GM23248 (cell line): ENCODE results near the gene SNF8. TPM values are rescaled to one million over a fixed set of nuclear protein-coding genes. Genes with fewer than 3 reads are reported as not detected.

ENCODE experiments used
- DNase-seq: peaks from one replicate; pipeline ENCODE4 v3.0.0-alpha.2; 2015
- H2AFZ ChIP-seq: fragments of 200-600 bp; sonication (generic); 2 replicates; pipeline ENCODE4 v1.6.1; 2016; ENCODE audit warnings: antibody characterized with exemption
- H3F3A ChIP-seq: fragments of 200-600 bp; sonication (generic); 2 replicates; pipeline ENCODE4 v1.6.1; 2016; ENCODE audit warnings: mild to moderate bottlenecking, antibody characterized with exemption, mixed run types; ENCODE audit not compliant: insufficient read depth
- H3K27ac ChIP-seq: fragments of 200-600 bp; sonication (generic); 2 replicates; pipeline ENCODE4 v1.5.1; 2016; ENCODE audit warnings: mild to moderate bottlenecking
- H3K27me3 ChIP-seq: fragments of 200-600 bp; sonication (generic); replicated peaks from 2 replicates; pipeline ENCODE4 v1.6.1; 2016; ENCODE audit warnings: mild to moderate bottlenecking; ENCODE audit not compliant: insufficient read depth
- H3K36me3 ChIP-seq: fragments of 200-600 bp; sonication (generic); 2 replicates; pipeline ENCODE4 v1.6.1; 2016; ENCODE audit warnings: low read depth, mild to moderate bottlenecking
- H3K4me1 ChIP-seq: fragments of 200-600 bp; sonication (generic); 2 replicates; pipeline ENCODE4 v1.6.1; 2016; ENCODE audit warnings: mild to moderate bottlenecking; ENCODE audit not compliant: insufficient read depth
- H3K4me2 ChIP-seq: fragments of 200-600 bp; sonication (generic); one replicate; pipeline ENCODE4 v1.6.1; 2016; ENCODE audit warnings: mild to moderate bottlenecking; ENCODE audit not compliant: unreplicated experiment
- H3K4me3 ChIP-seq: fragments of 200-600 bp; sonication (generic); 2 replicates; pipeline ENCODE4 v1.5.1; 2016; ENCODE audit warnings: mild to moderate bottlenecking
- H3K79me2 ChIP-seq: fragments of 200-600 bp; sonication (generic); 2 replicates; pipeline ENCODE4 v1.6.1; 2016; ENCODE audit warnings: mild to moderate bottlenecking; ENCODE audit not compliant: insufficient read depth
- H3K9ac ChIP-seq: fragments of 200-600 bp; sonication (generic); 2 replicates; pipeline ENCODE4 v1.6.1; 2016; ENCODE audit warnings: mild to moderate bottlenecking
- H3K9me2 ChIP-seq: fragments of 200-600 bp; sonication (generic); 2 replicates; pipeline ENCODE4 v1.6.1; 2016; ENCODE audit warnings: mixed run types, mild to moderate bottlenecking, moderate library complexity; ENCODE audit not compliant: insufficient read depth
- H3K9me3 ChIP-seq: fragments of 200-600 bp; sonication (generic); one replicate; pipeline ENCODE4 v1.6.1; 2017; ENCODE audit warnings: low read depth
- H4K20me1 ChIP-seq: fragments of 200-600 bp; sonication (generic); 2 replicates; pipeline ENCODE4 v1.6.0; 2016; ENCODE audit not compliant: insufficient read depth
- EZH2 ChIP-seq: fragments of 200-600 bp; sonication (generic); IDR thresholded peaks from 2 replicates; pipeline ENCODE4 v1.6.1; 2018; ENCODE audit warnings: antibody characterized with exemption, mild to moderate bottlenecking; ENCODE audit not compliant: insufficient read depth, poor library complexity, severe bottlenecking
- EZH2phosphoT487 ChIP-seq: fragments of 200-600 bp; sonication (generic); IDR thresholded peaks from 2 replicates; pipeline ENCODE4 v1.6.1; 2018; ENCODE audit warnings: antibody characterized with exemption, moderate library complexity, mild to moderate bottlenecking, low read depth; ENCODE audit not compliant: insufficient read depth
- WGBS, 2 experiments: methylation state at CpG; one replicate each; pipeline ENCODE4 v1.1.6; 2015 to 2017; ENCODE audit warnings: low lambda C conversion rate in 2 of 2, low coverage in 1 of 2; ENCODE audit errors: missing lambda C conversion rate in 2 of 2; 5-methylcytosine and 5-hydroxymethylcytosine counted together
- in situ Hi-C: fragments of 300-500 bp; cut with MboI; formaldehyde crosslinking; loops from 2 replicates; pipeline ENCODE4 v1.15.0; 2020
- polyA plus RNA-seq: library from polyadenylated mRNA; unstranded; fragments of >200 nt; fragmentation: Nextera tagmentation; extraction: Ambion mirVana; gene quantifications from 2 replicates; pipeline ENCODE4 v1.2.1, GENCODE V29; 2016
- total RNA-seq: library from RNA; depleted of rRNA; stranded (reverse); fragments of >200 nt; shearing (Covaris generic); gene quantifications from 2 replicates; pipeline ENCODE4 v1.2.3, GENCODE V29; 2014

SNF8 gene
- total and polyA plus RNA-seq, 2 experiments from 2014 or later: 94.9 to 176 TPM

DNA sequence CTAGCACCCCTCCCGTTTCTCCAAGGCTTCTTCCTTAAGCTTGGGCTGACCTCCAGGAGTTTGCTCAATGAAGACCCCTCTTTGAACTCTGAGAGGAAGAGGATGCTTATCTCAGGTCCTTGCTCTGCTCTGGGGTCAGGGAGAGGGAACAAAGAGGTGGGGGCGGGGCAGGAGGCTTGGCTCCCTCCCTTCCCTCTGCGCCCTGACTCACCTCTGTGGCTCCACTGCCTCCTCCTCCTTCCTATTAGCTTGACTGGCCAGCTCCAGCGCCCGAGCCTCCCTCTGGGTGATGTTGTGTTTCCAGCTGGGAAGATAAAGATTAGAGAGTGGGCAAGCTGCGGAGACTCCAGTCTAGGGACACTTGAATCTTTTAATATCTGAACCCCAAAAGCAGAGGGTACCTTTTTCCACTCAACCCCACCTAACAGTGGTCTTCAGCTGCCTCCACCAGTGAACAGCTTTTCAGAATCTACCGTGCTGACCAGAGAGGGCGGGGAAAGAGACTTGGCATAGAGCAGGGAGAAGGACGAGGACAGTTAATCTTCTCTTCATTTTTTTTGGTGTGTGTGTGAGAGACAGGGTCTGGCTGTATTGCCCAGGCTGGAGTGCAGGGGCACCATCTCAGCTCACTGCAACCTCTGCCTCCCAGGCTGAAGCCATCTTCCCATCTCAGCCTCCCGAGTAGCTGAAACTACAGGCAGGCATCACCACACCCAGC lies 17.0 kb upstream of the SNF8 start:
- Histone ChIP-seq H3K4me3 (peak overlapping the region; percentile 41), H3K27ac (peak overlapping the region; percentile 66), H3K36me3 (no peaks in the 10 kb centered on the region), H4K20me1 (no peaks in the 10 kb centered on the region), H3K9ac (peak overlapping the region; percentile 45), H3F3A (0 out of 2 replicates have a peak, but pooled peaks cover 6% of the 10 kb centered on the region), H3K9me2 (no peaks in the 10 kb centered on the region), H3K79me2 (no peaks in the 10 kb centered on the region), H2AFZ (peak overlapping the region; percentile 81), H3K4me1 (peaks cover 11% of the 10 kb centered on the region), H3K9me3 (no peaks in the 10 kb centered on the region), H3K27me3 (no peaks in the 10 kb centered on the region), H3K4me2 (peak overlapping the region; percentile 49)
- TF ChIP-seq EZH2phosphoT487 (no peak), EZH2 (no peak)
- 17 to 24% methylated on average over 10 of the region's 10 CpGs for WGBS, 2 experiments
- DNase-seq: peak; percentile 93
- in situ Hi-C loops: no loop called here

GRCh38 chr17:48960834-48961515 lies 16.3 kb upstream of the SNF8 start:
- Histone ChIP-seq H3K4me2 (peak overlapping the region; percentile 49), H3K9me3 (no peaks in the 10 kb centered on the region), H3K36me3 (no peaks in the 10 kb centered on the region), H3K9me2 (no peaks in the 10 kb centered on the region), H3F3A (0 out of 2 replicates have a peak, but pooled peaks cover 6% of the 10 kb centered on the region), H3K27ac (peak overlapping the region; percentile 66), H3K9ac (peak overlapping the region; percentile 45), H4K20me1 (no peaks in the 10 kb centered on the region), H3K4me3 (peak overlapping the region; percentile 41), H2AFZ (peak overlapping the region; percentile 81), H3K27me3 (no peaks in the 10 kb centered on the region), H3K79me2 (no peaks in the 10 kb centered on the region), H3K4me1 (peaks cover 11% of the 10 kb centered on the region)
- in situ Hi-C loops: no loop called here
- peak; percentile 53 for DNase-seq
- WGBS, 2 experiments: 17 to 20% methylated on average over 11 of the region's 11 CpGs
- TF ChIP-seq EZH2phosphoT487 (no peak), EZH2 (no peak)

DNA sequence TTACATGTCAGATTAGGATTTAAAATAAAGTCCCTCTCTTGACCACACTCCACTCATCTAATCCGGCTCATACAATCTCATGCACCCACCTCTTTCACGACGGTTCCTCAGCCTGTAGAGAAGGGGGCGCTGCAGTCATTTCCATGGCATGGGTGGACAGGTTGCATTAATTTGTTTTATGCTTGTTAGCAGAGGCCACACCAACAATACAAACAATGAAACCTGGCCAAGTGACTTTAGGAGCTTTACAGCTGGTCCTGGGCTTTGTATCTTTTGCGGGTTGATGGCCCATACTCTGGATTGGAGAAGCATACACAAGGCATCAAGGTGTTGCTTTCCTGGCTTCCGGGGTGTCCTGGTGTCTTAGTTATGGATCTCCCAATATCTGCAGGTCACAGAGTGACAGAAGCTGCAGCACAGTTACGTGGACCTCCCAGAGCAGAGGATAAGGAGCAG lies 9.7 kb upstream of the SNF8 start:
- Histone ChIP-seq H3K79me2 (no peaks in the 10 kb centered on the region), H4K20me1 (no peaks in the 10 kb centered on the region), H3K27ac (no peak overlapping the region), H3K4me1 (no peaks in the 10 kb centered on the region), H3K27me3 (no peaks in the 10 kb centered on the region), H3K4me3 (no peak overlapping the region), H2AFZ (peak overlapping the region; percentile 52), H3K9me2 (no peaks in the 10 kb centered on the region), H3K9me3 (no peaks in the 10 kb centered on the region), H3K9ac (no peak overlapping the region), H3F3A (no peaks in the 10 kb centered on the region), H3K36me3 (no peaks in the 10 kb centered on the region), H3K4me2 (no peak overlapping the region)
- in situ Hi-C loops: no loop called here
- DNase-seq: peak; percentile 69
- TF ChIP-seq EZH2 (no peak), EZH2phosphoT487 (no peak)
- WGBS, 2 experiments: 30 to 33% methylated on average over 7 of the region's 7 CpGs

GRCh38 chr17:48952904-48953303 lies 8.3 kb upstream of the SNF8 start:
- DNase-seq: no peak
- Histone ChIP-seq H3K4me2 (no peak overlapping the region), H2AFZ (peak overlapping the region; percentile 21; the same call in 1 of the 2 replicates), H3K27ac (no peak overlapping the region), H3K9me2 (no peaks in the 10 kb centered on the region), H3F3A (no peaks in the 10 kb centered on the region), H3K79me2 (no peaks in the 10 kb centered on the region), H3K4me3 (no peak overlapping the region), H3K36me3 (no peaks in the 10 kb centered on the region), H3K4me1 (no peaks in the 10 kb centered on the region), H3K27me3 (no peaks in the 10 kb centered on the region), H3K9ac (no peak overlapping the region), H4K20me1 (no peaks in the 10 kb centered on the region), H3K9me3 (no peaks in the 10 kb centered on the region)
- 6 to 10% methylated on average over 5 of the region's 5 CpGs for WGBS, 2 experiments
- TF ChIP-seq EZH2 (no peak), EZH2phosphoT487 (no peak)
- in situ Hi-C loops: no loop called here
